Forelimb muscle (tissue), 1 donor: Measurements from ENCODE around the gene APOF. TPM values are rescaled to one million over a fixed set of nuclear protein-coding genes. Genes with fewer than 3 reads are reported as not detected.
"Not testable (repeated sequence)": the region's sequence is repeated elsewhere in the genome, so short reads cannot be mapped to it uniquely, and the experiment has no call there.

ENCODE experiments used
- DNase-seq: peaks from one replicate; pipeline ENCODE4 v3.0.0-alpha.2; 2013; ENCODE audit warnings: low read depth
- polyA plus RNA-seq: library from polyadenylated mRNA; unstranded; fragments of 120-200 nt; gene quantifications from one replicate; pipeline ENCODE4 v1.2.1, GENCODE V29; 2013; ENCODE audit not compliant: insufficient read length

Gene APOF
- polyA plus RNA-seq, 1 donor, result not detected

GRCh38 chr12:56373515-56373914 lies 10.9 kb upstream of the APOF start:
- DNase-seq, result no peak

GRCh38 chr12:56366948-56367347 lies 4.3 kb upstream of the APOF start:
- no peak for DNase-seq

- DNase-seq, result no peak
Measured at GRCh38 chr12:56361487-56362129, 1.0 kb downstream of the APOF start.

GRCh38 chr12:56359851-56360767 lies 2.5 kb downstream of the APOF start, which contains the start of gene STAT2:
STAT2 (minus strand) TSS chr12:56360107; CDS start chr12:56356571, 3,536 bp downstream.
- peak; percentile 100 for DNase-seq

GRCh38 chr12:56358836-56359532 lies 3.7 kb downstream of the APOF start:
- no peak for DNase-seq

- DNase-seq, result no peak
Measured at GRCh38 chr12:56351325-56351724, 11.3 kb downstream of the APOF start.

- DNase-seq, result no peak
Measured at GRCh38 chr12:56350662-56351061, 12.0 kb downstream of the APOF start.

GRCh38 chr12:56348776-56349175 lies 13.9 kb downstream of the APOF start:
- no peak for DNase-seq

GRCh38 chr12:56347255-56347654 lies 15.4 kb downstream of the APOF start:
- not testable (repeated sequence) for DNase-seq

- no peak for DNase-seq
Measured at GRCh38 chr12:56346675-56347074, 16.0 kb downstream of the APOF start.

- DNase-seq, result not testable (repeated sequence)
Measured at GRCh38 chr12:56342290-56342689, 20.4 kb downstream of the APOF start.

GRCh38 chr12:56341616-56342015 lies 21.0 kb downstream of the APOF start:
- DNase-seq, result no peak

GRCh38 chr12:56339158-56339422 lies 23.6 kb downstream of the APOF start:
- DNase-seq, result no peak

GRCh38 chr12:56338308-56339157 lies 24.1 kb downstream of the APOF start, which contains the start of gene IL23A:
IL23A (plus strand) TSS chr12:56338884; CDS start chr12:56339045, 161 bp downstream.
- DNase-seq, result no peak

GRCh38 chr12:56337753-56338251 lies 24.9 kb downstream of the APOF start:
- DNase-seq, result no peak

- no peak for DNase-seq
Measured at GRCh38 chr12:56336361-56337167, 26.1 kb downstream of the APOF start.

GRCh38 chr12:56335527-56335926 lies 27.1 kb downstream of the APOF start:
- DNase-seq, result not testable (repeated sequence)

GRCh38 chr12:56334490-56334793 lies 28.2 kb downstream of the APOF start:
- DNase-seq, result no peak

- DNase-seq, result peak; percentile 92
Measured at GRCh38 chr12:56333679-56334489, 28.8 kb downstream of the APOF start, which contains the start of gene PAN2. PAN2 (minus strand) TSS chr12:56334000; CDS start chr12:56333094, 906 bp downstream.
